ENCODE data around the gene CCDC138.

DNA sequence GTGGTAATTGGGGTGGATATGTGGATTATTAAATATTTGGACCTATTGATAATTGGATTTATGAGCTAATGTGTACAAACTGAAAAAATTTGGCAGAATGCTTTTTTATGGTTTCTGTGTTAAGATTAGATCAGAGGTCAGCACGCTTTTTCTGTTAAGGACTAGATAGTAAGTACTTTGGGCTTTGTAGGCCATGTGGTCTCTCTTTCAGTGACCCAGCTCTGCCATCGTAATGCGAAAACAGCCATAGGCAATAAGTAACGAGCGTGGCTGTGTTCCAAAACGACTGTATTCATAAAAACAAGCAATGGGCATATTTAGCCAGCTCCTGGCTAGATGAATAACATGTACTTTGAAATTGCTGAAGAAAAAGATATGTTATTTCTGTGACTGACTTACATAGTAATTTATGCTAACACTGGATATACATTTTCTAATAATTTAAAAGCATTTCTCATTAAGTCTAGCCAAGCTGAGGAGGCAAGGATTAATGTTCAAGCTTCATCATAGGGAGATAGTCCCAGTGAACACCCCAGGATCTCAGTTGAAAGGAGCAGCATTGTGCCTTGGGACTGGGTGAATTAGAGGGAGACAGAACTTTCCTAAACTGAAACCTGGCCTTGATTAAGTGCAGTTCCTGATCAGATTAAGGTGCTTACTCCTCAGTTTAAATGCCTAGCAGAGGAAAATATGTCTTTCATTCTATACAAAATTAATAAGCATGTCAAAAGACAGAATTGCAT is 20.0 kb downstream of the CCDC138 start:
- TF ChIP-seq POLR2A (IDR thresholded peaks at IDR 0.05): no peak
- TF ChIP-seq, protein P1, sequence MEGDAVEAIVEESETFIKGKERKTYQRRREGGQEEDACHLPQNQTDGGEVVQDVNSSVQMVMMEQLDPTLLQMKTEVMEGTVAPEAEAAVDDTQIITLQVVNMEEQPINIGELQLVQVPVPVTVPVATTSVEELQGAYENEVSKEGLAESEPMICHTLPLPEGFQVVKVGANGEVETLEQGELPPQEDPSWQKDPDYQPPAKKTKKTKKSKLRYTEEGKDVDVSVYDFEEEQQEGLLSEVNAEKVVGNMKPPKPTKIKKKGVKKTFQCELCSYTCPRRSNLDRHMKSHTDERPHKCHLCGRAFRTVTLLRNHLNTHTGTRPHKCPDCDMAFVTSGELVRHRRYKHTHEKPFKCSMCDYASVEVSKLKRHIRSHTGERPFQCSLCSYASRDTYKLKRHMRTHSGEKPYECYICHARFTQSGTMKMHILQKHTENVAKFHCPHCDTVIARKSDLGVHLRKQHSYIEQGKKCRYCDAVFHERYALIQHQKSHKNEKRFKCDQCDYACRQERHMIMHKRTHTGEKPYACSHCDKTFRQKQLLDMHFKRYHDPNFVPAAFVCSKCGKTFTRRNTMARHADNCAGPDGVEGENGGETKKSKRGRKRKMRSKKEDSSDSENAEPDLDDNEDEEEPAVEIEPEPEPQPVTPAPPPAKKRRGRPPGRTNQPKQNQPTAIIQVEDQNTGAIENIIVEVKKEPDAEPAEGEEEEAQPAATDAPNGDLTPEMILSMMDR (IDR thresholded peaks at IDR 0.05): no peak

Measured in lower leg skin (tissue), 3 donors.